Stimulated activated effector memory CD8-positive, alpha-beta T cell treated with anti-CD3 and anti-CD28 coated beads, Interleukin-12 subunit alpha, Interleukin-12 subunit beta, amount 100 ng/mL, for 72 hours (primary cell): Measurements from ENCODE around the gene SENP3.
"Not testable (repeated sequence)": the region's sequence is repeated elsewhere in the genome, so short reads cannot be mapped to it uniquely, and the experiment has no call there.

Source experiments
- ATAC-seq: fragments of 150-1000 bp; cut with Tn5 transposase; 2 replicates; pipeline ENCODE4 v1.10.0; 2021
- DNase-seq, 2 donors: peaks; one replicate each; pipeline ENCODE4 v3.0.0; 2021 to 2022; ENCODE audit warnings: low spot score in 2 of 2
- H3K27ac Mint-ChIP-seq: one replicate; pipeline ENCODE4 v1.8.0; 2022; ENCODE audit warnings: mild to moderate bottlenecking, mixed read lengths
- H3K36me3 Mint-ChIP-seq: one replicate; pipeline ENCODE4 v1.8.0; 2022; ENCODE audit warnings: mild to moderate bottlenecking, mixed read lengths
- H3K4me1 Mint-ChIP-seq: one replicate; pipeline ENCODE4 v1.8.0; 2022; ENCODE audit warnings: mixed read lengths
- H3K4me3 Mint-ChIP-seq: one replicate; pipeline ENCODE4 v1.8.0; 2022; ENCODE audit warnings: mild to moderate bottlenecking, mixed read lengths
- H3K9me3 Mint-ChIP-seq: one replicate; pipeline ENCODE4 v1.8.0; 2022; ENCODE audit warnings: mixed read lengths

SENP3 gene

GRCh38 chr17:7592422-7593021, 30.8 kb downstream of the SENP3 start:
- Mint-ChIP-seq H3K36me3 (peaks cover 85% of the 10 kb centered on the region), H3K9me3 (no peaks in the 10 kb centered on the region), H3K27ac (no peak overlapping the region), H3K4me1 (peaks cover under 1% of the 10 kb centered on the region), H3K4me3 (no peak overlapping the region)
- ATAC-seq (no peak), DNase-seq (no peak)

GRCh38 chr17:7593296-7593695, 31.6 kb downstream of the SENP3 start:
- no peak for DNase-seq
- H3K36me3 Mint-ChIP-seq = peaks cover 85% of the 10 kb centered on the region
- H3K9me3 Mint-ChIP-seq = no peaks in the 10 kb centered on the region
- no peak for ATAC-seq
- H3K27ac Mint-ChIP-seq = peak overlapping the region; percentile 8
- no peak overlapping the region for H3K4me3 Mint-ChIP-seq
- H3K4me1 Mint-ChIP-seq = no peaks in the 10 kb centered on the region

GRCh38 chr17:7597561-7597960, 35.8 kb downstream of the SENP3 start:
- Mint-ChIP-seq H3K27ac (peak overlapping the region; percentile 75), H3K36me3 (peaks cover 100% of the 10 kb centered on the region)
- H3K9me3 Mint-ChIP-seq, DNase-seq, H3K4me3 Mint-ChIP-seq, ATAC-seq, H3K4me1 Mint-ChIP-seq: not testable (repeated sequence)

GRCh38 chr17:7606280-7606679, 44.6 kb downstream of the SENP3 start:
- peak overlapping the region; percentile 5 for H3K27ac Mint-ChIP-seq
- peaks cover 18% of the 10 kb centered on the region for H3K4me1 Mint-ChIP-seq
- H3K4me3 Mint-ChIP-seq = no peak overlapping the region
- no peaks in the 10 kb centered on the region for H3K9me3 Mint-ChIP-seq
- peaks cover 63% of the 10 kb centered on the region for H3K36me3 Mint-ChIP-seq
- ATAC-seq (no peak), DNase-seq (no peak)

GRCh38 chr17:7610641-7611040, 48.9 kb downstream of the SENP3 start:
- Mint-ChIP-seq H3K36me3 (peaks cover 51% of the 10 kb centered on the region), H3K27ac (no peak overlapping the region), H3K9me3 (no peaks in the 10 kb centered on the region), H3K4me1 (peaks cover 45% of the 10 kb centered on the region), H3K4me3 (no peak overlapping the region)
- ATAC-seq (no peak), DNase-seq (no peak)

- ATAC-seq = no peak
- Mint-ChIP-seq H3K9me3 (no peaks in the 10 kb centered on the region), H3K27ac (no peak overlapping the region), H3K4me1 (peaks cover 37% of the 10 kb centered on the region), H3K4me3 (peak overlapping the region; percentile 83), H3K36me3 (peaks cover 40% of the 10 kb centered on the region)
- DNase-seq = no peak
Measured at GRCh38 chr17:7611635-7612293, 50.0 kb downstream of the SENP3 start.

GRCh38 chr17:7612294-7612640, 50.5 kb downstream of the SENP3 start:
- Mint-ChIP-seq H3K4me3 (peak overlapping the region; percentile 83), H3K4me1 (peaks cover 37% of the 10 kb centered on the region), H3K9me3 (no peaks in the 10 kb centered on the region), H3K36me3 (peaks cover 40% of the 10 kb centered on the region), H3K27ac (no peak overlapping the region)
- DNase-seq (no peak), ATAC-seq (no peak)

GRCh38 chr17:7613769-7614424, 52.2 kb downstream of the SENP3 start:
- ATAC-seq = no peak

GRCh38 chr17:7614425-7615264, 52.9 kb downstream of the SENP3 start, which contains the start of gene FXR2:
Gene FXR2, minus strand, starts transcription at chr17:7614897. Its CDS starts 365 bp downstream, at chr17:7614532.
- H3K4me3 Mint-ChIP-seq = peak within 1 kb of the TSS; percentile 83
- H3K36me3 Mint-ChIP-seq = peaks cover 33% of the 10 kb centered on the region
- H3K27ac Mint-ChIP-seq = peak within 1 kb of the TSS; percentile 90
- peaks cover 37% of the 10 kb centered on the region for H3K4me1 Mint-ChIP-seq
- DNase-seq (peak; percentile 97 to 99), ATAC-seq (peak; percentile 95)
- H3K9me3 Mint-ChIP-seq = no peaks in the 10 kb centered on the region

More at GRCh38 chr17:7613769-7614424, 52.2 kb downstream of the SENP3 start:
- H3K9me3 Mint-ChIP-seq = no peaks in the 10 kb centered on the region
- H3K36me3 Mint-ChIP-seq = peaks cover 33% of the 10 kb centered on the region
- H3K4me3 Mint-ChIP-seq = peak overlapping the region; percentile 83
- DNase-seq = peak in 1 of 2 donors; percentile 54
- peak overlapping the region; percentile 84 for H3K27ac Mint-ChIP-seq
- H3K4me1 Mint-ChIP-seq = peaks cover 37% of the 10 kb centered on the region

- Mint-ChIP-seq H3K9me3 (no peaks in the 10 kb centered on the region), H3K27ac (peak overlapping the region; percentile 90), H3K4me1 (peaks cover 36% of the 10 kb centered on the region), H3K4me3 (peak overlapping the region; percentile 83), H3K36me3 (peaks cover 33% of the 10 kb centered on the region)
- DNase-seq = no peak
- no peak for ATAC-seq
Measured at GRCh38 chr17:7615265-7615747, 53.6 kb downstream of the SENP3 start.

GRCh38 chr17:7618608-7619007, 56.9 kb downstream of the SENP3 start:
- Mint-ChIP-seq H3K4me3 (no peak overlapping the region), H3K27ac (no peak overlapping the region), H3K4me1 (peaks cover 5% of the 10 kb centered on the region), H3K9me3 (no peaks in the 10 kb centered on the region), H3K36me3 (peaks cover 9% of the 10 kb centered on the region)
- no peak for DNase-seq
- no peak for ATAC-seq

- Mint-ChIP-seq H3K27ac (no peak overlapping the region), H3K9me3 (no peaks in the 10 kb centered on the region), H3K4me1 (no peaks in the 10 kb centered on the region), H3K4me3 (no peak overlapping the region), H3K36me3 (peaks cover 6% of the 10 kb centered on the region)
- ATAC-seq (no peak), DNase-seq (no peak)
Measured at GRCh38 chr17:7620835-7621234, 59.1 kb downstream of the SENP3 start.
